HG02642 (cell line): ENCODE measurements around the gene BCL7B.
"Not testable (repeated sequence)": the region's sequence is repeated elsewhere in the genome, so short reads cannot be mapped to it uniquely, and the experiment has no call there.

Source experiments
- ATAC-seq: cut with Tn5 transposase; IDR thresholded peaks from one replicate; pipeline ENCODE4 v1.9.1; 2021; ENCODE audit warnings: mild to moderate bottlenecking; ENCODE audit not compliant: unreplicated experiment, poor library complexity

BCL7B gene

GRCh38 chr7:73557397-73558257 lies at the start of gene BCL7B:
BCL7B (minus strand) TSS chr7:73557690; CDS start chr7:73557578, 112 bp downstream.
- ATAC-seq: peak; percentile 61

GRCh38 chr7:73605601-73606220 lies 48.2 kb upstream of the BCL7B start:
- ATAC-seq: no peak

- ATAC-seq: no peak
Measured at GRCh38 chr7:73602721-73603651, 45.5 kb upstream of the BCL7B start.

- ATAC-seq: no peak
Measured at GRCh38 chr7:73599916-73600315, 42.4 kb upstream of the BCL7B start.

- no peak for ATAC-seq
Measured at GRCh38 chr7:73599151-73599882, 41.8 kb upstream of the BCL7B start.

GRCh38 chr7:73597978-73598782 lies 40.7 kb upstream of the BCL7B start:
- ATAC-seq: no peak

GRCh38 chr7:73596191-73597065 lies 38.9 kb upstream of the BCL7B start:
- ATAC-seq: no peak

- no peak for ATAC-seq
Measured at GRCh38 chr7:73595358-73595757, 37.9 kb upstream of the BCL7B start.

GRCh38 chr7:73593207-73594045 lies 35.9 kb upstream of the BCL7B start:
- no peak for ATAC-seq

- no peak for ATAC-seq
Measured at GRCh38 chr7:73586911-73587310, 29.4 kb upstream of the BCL7B start.

GRCh38 chr7:73585196-73585595 lies 27.7 kb upstream of the BCL7B start:
- no peak for ATAC-seq

- no peak for ATAC-seq
Measured at GRCh38 chr7:73582664-73583202, 25.2 kb upstream of the BCL7B start.

- ATAC-seq: not testable (repeated sequence)
Measured at GRCh38 chr7:73581006-73581405, 23.5 kb upstream of the BCL7B start.

GRCh38 chr7:73578342-73579128 lies 21.0 kb upstream of the BCL7B start, which contains the start of gene TBL2:
TBL2 (minus strand) TSS chr7:73578579; CDS start chr7:73578549, 30 bp downstream.
- ATAC-seq: peak; percentile 89

GRCh38 chr7:73577627-73578341 lies 20.3 kb upstream of the BCL7B start:
- peak; percentile 21 for ATAC-seq

- no peak for ATAC-seq
Measured at GRCh38 chr7:73573791-73574190, 16.3 kb upstream of the BCL7B start.
